Progenitor cell of endocrine pancreas (in vitro differentiated cells): ENCODE data around the gene C1QTNF5. TPM values are rescaled to one million over a fixed set of nuclear protein-coding genes. Genes with fewer than 3 reads are reported as not detected.
A peak's percentile ranks its signal among the peaks of the same experiment; 100 is the strongest.

Experiments
- DNase-seq: peaks from one replicate; pipeline ENCODE4 v3.0.0; 2021; ENCODE audit warnings: low spot score; ENCODE audit not compliant: unreplicated experiment
- H3K27ac Mint-ChIP-seq: 2 replicates; pipeline ENCODE4 v1.8.0; 2021; ENCODE audit warnings: mild to moderate bottlenecking, moderate library complexity, mixed read lengths
- H3K27me3 Mint-ChIP-seq: 2 replicates; pipeline ENCODE4 v1.8.0; 2021; ENCODE audit warnings: mixed read lengths
- H3K36me3 Mint-ChIP-seq: 2 replicates; pipeline ENCODE4 v1.8.0; 2022; ENCODE audit warnings: mixed read lengths; ENCODE audit not compliant: insufficient read depth
- H3K4me1 Mint-ChIP-seq: 2 replicates; pipeline ENCODE4 v1.8.0; 2021; ENCODE audit warnings: low read depth, mixed read lengths
- H3K4me3 Mint-ChIP-seq: 2 replicates; pipeline ENCODE4 v1.8.0; 2021; ENCODE audit warnings: low read depth, mild to moderate bottlenecking, moderate library complexity, mixed read lengths
- H3K9me3 Mint-ChIP-seq: 2 replicates; pipeline ENCODE4 v1.8.0; 2021; ENCODE audit warnings: low read depth, mixed read lengths
- total RNA-seq: library from RNA; stranded (reverse); gene quantifications from 2 replicates; pipeline ENCODE4 v1.2.1, GENCODE V29; 2021
- TF ChIP-seq, protein P1 (sequence below): fragments of 200-600 bp; sonication (generic); IDR thresholded peaks from one replicate; pipeline ENCODE4 v1.5.0; 2021; ENCODE audit warnings: antibody characterized with exemption, mild to moderate bottlenecking; ENCODE audit not compliant: unreplicated experiment

The C1QTNF5 gene
- total RNA-seq, 1 donor from 2014 or later: 0.31 TPM

- no peak for DNase-seq
- TF ChIP-seq, protein P1, sequence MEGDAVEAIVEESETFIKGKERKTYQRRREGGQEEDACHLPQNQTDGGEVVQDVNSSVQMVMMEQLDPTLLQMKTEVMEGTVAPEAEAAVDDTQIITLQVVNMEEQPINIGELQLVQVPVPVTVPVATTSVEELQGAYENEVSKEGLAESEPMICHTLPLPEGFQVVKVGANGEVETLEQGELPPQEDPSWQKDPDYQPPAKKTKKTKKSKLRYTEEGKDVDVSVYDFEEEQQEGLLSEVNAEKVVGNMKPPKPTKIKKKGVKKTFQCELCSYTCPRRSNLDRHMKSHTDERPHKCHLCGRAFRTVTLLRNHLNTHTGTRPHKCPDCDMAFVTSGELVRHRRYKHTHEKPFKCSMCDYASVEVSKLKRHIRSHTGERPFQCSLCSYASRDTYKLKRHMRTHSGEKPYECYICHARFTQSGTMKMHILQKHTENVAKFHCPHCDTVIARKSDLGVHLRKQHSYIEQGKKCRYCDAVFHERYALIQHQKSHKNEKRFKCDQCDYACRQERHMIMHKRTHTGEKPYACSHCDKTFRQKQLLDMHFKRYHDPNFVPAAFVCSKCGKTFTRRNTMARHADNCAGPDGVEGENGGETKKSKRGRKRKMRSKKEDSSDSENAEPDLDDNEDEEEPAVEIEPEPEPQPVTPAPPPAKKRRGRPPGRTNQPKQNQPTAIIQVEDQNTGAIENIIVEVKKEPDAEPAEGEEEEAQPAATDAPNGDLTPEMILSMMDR: no peak
- H3K27ac Mint-ChIP-seq: no peak overlapping the region
- H3K4me3 Mint-ChIP-seq: peak overlapping the region; percentile 57
- no peaks in the 10 kb centered on the region for H3K9me3 Mint-ChIP-seq
- no peaks in the 10 kb centered on the region for H3K36me3 Mint-ChIP-seq
- H3K4me1 Mint-ChIP-seq: peaks cover 20% of the 10 kb centered on the region
- peaks cover 46% of the 10 kb centered on the region for H3K27me3 Mint-ChIP-seq
Measured at GRCh38 chr11:119319700-119320239, 20.9 kb downstream of the C1QTNF5 start.

DNA sequence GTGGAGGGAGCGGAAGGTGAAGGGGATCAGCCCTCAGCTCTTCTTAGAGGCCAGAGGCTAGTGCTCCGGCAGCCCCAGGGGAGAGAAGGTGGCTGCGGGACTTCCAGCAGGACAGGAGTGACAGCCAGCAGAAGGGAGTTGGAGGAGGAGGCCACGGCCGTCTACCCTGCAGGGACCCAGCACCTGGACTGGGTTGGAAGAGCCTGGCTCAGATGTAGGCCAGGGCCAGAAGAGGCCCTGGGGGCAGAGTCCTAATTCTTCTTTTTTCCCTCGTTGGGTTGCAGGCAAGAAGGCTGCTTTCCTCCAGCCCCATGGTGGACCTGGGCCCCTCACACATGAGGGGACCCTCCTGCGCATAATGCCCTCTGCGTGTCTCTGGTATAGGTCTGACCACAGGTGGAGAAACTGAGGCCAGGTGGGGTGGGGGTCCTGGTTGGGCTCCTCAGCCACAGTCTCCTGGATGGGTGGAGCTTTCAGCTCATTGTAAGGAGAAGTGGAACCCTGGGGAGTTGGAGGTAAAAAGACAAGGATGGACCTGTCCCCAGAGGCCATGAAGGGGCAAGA is 21.5 kb downstream of the C1QTNF5 start:
- H3K27ac Mint-ChIP-seq: no peak overlapping the region
- H3K4me3 Mint-ChIP-seq: no peak overlapping the region
- peaks cover 20% of the 10 kb centered on the region for H3K4me1 Mint-ChIP-seq
- H3K27me3 Mint-ChIP-seq: peaks cover 51% of the 10 kb centered on the region
- no peaks in the 10 kb centered on the region for H3K9me3 Mint-ChIP-seq
- TF ChIP-seq, protein P1: no peak
- H3K36me3 Mint-ChIP-seq: no peaks in the 10 kb centered on the region
- no peak for DNase-seq

- TF ChIP-seq, protein P1: no peak
- Mint-ChIP-seq H3K27me3 (peaks cover 50% of the 10 kb centered on the region), H3K27ac (no peak overlapping the region), H3K36me3 (peaks cover 1% of the 10 kb centered on the region), H3K4me3 (no peak overlapping the region), H3K4me1 (peaks cover 20% of the 10 kb centered on the region), H3K9me3 (no peaks in the 10 kb centered on the region)
- no peak for DNase-seq
Measured at GRCh38 chr11:119318240-119319135, 22.2 kb downstream of the C1QTNF5 start.

DNA sequence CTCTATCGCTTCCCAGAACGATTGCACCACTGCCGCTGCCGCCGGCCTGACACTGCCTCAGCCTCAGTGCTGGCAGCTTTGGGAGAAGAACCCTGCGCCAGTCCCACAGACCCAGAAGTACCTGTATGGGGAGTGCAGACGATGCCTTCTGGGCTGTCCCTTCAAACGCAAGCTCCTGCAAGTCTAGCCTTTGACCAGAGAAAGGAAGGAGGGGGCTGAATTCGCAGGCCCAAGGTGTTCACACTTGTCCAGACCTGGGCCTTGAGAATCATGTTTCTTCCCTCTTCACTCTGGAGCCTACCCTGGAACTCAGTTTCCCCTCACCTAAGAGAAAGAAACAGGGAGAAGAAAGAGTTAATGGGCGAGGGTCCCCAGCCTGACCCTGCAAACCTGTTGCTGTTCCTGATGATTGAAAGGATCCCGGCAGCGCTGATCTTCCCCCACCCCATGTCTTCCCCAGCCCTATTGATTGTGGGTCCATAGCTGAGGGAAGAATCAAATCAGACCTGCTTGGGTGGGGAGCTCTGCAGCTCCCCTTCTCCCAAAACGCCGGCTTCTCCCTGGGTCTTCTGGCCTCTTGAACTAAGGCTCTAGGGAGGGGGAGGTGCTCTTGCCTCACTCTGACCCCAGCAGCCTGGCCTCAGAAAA is 23.0 kb downstream of the C1QTNF5 start:
- Mint-ChIP-seq H3K9me3 (no peaks in the 10 kb centered on the region), H3K27me3 (peaks cover 49% of the 10 kb centered on the region), H3K27ac (no peak overlapping the region), H3K4me3 (peak overlapping the region; percentile 29), H3K4me1 (peaks cover 20% of the 10 kb centered on the region), H3K36me3 (peaks cover 1% of the 10 kb centered on the region)
- DNase-seq: no peak
- TF ChIP-seq, protein P1: no peak
